GM12864 (cell line): ENCODE results near the gene TTC39B.

Source experiments
- DNase-seq: peaks from one replicate; pipeline ENCODE4 v3.0.0-alpha.2; 2011; ENCODE audit warnings: low read depth
- H3K4me3 ChIP-seq: 2 replicates; pipeline ENCODE4 v1.5.1; 2011; ENCODE audit warnings: mild to moderate bottlenecking, low read depth, low read length, control low read depth
- TF ChIP-seq, protein P1 (sequence below): IDR thresholded peaks from 2 replicates; pipeline ENCODE4 v1.5.1; 2011; ENCODE audit warnings: low read depth, mild to moderate bottlenecking, moderate library complexity, low read length, control low read depth, inconsistent platforms; ENCODE audit errors: missing control alignments

Gene TTC39B

DNA sequence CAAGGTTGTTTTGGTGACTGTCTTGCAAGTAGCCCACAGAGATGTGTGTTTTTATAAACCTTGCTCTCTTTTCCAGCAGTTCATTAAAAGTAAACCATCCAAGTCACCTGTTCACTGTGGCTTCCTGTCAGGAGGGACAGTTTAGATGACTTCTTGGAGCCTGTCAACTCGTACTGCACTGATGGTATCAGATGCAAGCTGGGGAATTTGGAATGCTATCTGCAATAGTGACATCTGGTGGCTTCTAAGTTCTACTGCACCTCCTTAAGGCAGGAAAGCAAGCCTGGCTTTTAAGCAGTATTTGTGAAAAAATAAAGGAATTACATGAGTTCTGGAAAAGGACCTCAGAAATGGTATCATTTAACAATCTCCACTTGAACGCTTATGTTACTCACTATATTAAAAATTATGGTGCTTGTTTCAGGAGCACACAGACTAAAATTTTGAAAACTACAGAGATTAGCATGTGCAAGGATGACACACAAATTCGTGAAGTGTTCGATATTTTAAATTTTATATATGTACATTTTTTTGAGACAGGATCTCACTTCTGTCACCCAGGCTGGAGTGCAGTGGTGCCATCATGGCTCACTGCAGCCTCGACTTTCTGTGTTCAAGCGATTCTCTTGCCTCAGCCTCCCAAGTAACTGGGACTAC, 164.0 kb downstream of the TTC39B start:
- TF ChIP-seq, protein P1, sequence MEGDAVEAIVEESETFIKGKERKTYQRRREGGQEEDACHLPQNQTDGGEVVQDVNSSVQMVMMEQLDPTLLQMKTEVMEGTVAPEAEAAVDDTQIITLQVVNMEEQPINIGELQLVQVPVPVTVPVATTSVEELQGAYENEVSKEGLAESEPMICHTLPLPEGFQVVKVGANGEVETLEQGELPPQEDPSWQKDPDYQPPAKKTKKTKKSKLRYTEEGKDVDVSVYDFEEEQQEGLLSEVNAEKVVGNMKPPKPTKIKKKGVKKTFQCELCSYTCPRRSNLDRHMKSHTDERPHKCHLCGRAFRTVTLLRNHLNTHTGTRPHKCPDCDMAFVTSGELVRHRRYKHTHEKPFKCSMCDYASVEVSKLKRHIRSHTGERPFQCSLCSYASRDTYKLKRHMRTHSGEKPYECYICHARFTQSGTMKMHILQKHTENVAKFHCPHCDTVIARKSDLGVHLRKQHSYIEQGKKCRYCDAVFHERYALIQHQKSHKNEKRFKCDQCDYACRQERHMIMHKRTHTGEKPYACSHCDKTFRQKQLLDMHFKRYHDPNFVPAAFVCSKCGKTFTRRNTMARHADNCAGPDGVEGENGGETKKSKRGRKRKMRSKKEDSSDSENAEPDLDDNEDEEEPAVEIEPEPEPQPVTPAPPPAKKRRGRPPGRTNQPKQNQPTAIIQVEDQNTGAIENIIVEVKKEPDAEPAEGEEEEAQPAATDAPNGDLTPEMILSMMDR = peak; percentile 75
- DNase-seq = peak; percentile 12
- no peak overlapping the region for H3K4me3 ChIP-seq

DNA sequence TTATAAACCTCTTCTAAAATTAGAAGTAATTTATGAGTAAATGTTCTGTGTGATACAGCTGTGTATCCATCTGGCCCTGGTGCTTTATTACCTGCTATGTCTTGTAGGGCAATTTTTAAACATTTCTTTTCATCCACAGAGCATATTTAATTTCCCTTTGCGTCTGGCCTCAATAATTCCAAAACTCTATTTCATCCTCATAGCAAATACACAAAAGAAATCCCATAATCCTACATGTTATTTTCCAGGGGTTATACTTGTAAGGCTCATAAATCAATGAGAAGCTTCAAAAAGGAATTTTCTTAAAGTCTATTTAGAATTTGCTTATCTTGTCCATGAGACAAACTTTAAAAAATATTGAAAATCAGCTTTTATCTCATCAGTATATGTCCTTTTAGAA, 167.0 kb downstream of the TTC39B start:
- no peak overlapping the region for H3K4me3 ChIP-seq
- no peak for DNase-seq
- TF ChIP-seq, protein P1 = no peak

DNA sequence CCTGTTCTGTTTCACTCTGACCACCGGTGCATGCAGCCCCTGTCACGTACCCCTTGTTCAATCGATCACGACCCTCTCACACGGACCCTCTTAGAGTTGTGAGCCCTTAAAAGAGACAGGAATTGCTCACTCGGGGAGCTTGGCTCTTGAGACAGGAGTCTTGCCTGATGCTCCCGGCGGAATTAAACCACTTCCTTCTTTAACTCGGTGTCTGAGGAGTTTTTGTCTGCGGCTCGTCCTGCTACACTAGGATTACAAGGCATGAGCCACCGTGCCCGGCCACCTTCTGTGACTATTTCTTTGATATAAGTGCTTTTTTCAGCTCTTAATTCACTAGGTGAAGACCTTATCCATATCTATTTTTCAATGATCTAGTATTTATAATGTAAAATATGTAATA, 167.5 kb downstream of the TTC39B start:
- TF ChIP-seq, protein P1 = no peak
- no peak overlapping the region for H3K4me3 ChIP-seq
- DNase-seq = no peak

DNA sequence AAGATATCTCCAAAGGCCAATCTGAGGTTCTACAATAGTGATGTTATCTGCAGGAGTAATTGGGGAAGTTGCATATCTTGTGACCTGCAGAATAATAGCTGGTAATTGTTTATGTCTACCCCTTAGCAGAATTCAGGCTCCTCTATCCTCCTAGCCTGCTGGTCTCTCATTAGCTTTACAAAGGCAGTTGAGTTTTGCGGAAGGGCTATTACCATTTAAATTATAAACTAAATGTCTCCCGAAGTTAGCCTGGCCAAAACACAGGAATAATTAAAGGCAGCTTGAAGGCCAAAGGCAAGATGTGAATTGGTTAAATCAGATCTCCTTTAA, 168.7 kb downstream of the TTC39B start:
- TF ChIP-seq, protein P1 = no peak
- no peak for DNase-seq
- H3K4me3 ChIP-seq = no peak overlapping the region

DNA sequence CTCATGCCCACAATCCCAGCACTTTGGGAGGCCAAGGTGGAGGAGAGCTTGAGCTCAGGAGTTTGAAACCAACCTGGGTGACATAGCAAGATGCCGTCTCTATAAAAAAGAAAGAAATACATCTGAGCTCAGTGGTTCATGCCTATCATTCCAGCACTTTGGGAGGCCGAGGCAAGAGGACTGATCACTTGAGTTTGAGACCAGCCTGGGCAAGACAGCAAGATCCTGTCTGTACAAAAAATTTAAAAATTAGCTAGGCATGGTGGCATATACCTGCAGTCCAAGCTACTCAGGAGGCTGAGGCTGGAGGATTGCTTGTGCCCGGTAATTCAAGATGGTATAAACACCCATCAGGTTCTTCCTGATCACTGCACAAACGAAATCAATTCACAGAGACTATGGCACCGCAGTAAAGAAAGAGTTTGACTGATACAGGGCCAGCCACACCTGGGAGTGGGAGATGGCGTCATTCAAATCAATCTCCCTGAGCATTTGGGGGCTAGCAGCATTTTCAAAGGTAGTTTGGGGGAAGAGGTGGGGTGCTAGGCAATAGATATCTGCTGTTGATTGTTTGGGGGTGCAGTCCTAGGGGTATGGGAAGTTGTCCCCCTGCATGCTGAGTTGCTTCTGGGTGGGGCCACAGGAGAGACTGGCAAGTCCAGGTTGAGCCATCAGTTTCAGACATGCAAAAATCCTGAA, 169.2 kb downstream of the TTC39B start:
- DNase-seq = no peak
- TF ChIP-seq, protein P1 = no peak
- no peak overlapping the region for H3K4me3 ChIP-seq

DNA sequence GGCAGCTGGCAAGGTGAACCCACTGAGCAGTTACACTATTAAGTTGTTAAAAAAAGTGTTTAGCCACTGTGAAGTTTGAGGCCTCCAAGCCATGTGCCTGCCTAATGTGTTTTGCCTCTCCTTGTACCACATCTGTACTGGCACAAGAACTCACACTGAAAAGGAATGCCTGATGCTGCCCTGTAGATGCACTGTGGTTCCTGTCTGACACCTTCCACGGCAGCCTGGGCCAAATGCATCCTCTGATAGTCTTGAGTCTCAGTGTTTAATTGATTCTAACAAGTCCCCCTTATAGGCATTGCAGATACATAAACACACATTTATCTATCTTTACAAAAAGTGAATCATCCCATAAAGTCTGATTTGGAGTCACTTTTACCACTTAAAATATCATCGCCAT, 169.9 kb downstream of the TTC39B start:
- DNase-seq = no peak
- TF ChIP-seq, protein P1 = no peak

DNA sequence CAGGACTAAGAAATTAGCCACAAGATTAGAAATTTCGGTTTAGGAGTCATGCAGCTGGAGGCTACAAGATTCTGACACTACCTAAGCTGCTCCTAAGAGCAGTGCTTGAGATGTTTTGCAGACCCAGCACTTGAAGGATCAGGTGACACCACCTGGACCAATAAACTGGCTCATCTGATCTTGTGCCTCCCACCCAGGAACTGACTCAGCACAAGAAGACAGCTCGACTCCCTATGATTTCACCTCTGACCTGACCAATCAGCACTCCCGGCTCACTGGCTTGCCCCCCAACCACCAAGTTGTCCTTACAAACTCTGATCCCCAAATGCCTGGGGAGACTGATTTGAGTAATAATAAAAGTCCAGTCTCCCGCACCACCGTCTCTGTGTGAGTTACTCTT, 170.4 kb downstream of the TTC39B start:
- no peak overlapping the region for H3K4me3 ChIP-seq
- TF ChIP-seq, protein P1 = no peak
- no peak for DNase-seq

More for the DNA sequence above, 169.9 kb downstream of the TTC39B start:
- no peak overlapping the region for H3K4me3 ChIP-seq
